ENCODE measurements around the gene RNF167. TPM values are rescaled to one million over a fixed set of nuclear protein-coding genes. Genes with fewer than 3 reads are reported as not detected.

The RNF167 gene
- total and polyA plus RNA-seq, 2 of the 8 experiments (the other 6 are each of a cell fraction or from before 2014, with no cell fraction given) = 140 to 281 TPM

GRCh38 chr17:4939796-4940554 lies at the start of gene RNF167, which contains the start of gene SLC25A11 (continued):
- TF ChIP-seq ATF2 (IDR thresholded peaks at IDR 0.05; ENCODE audit: low read length) (peak; percentile 97), POLR2A (IDR thresholded peaks at IDR 0.05; ENCODE audit: control extremely low read depth in 1 of 2, low read depth in 2 of 2, low read length in 2 of 2) (peak; percentile 76 to 85), EGR1 (IDR thresholded peaks at IDR 0.05; ENCODE audit: borderline replicate concordance, low read depth, low read length) (no peak), RBBP5 (IDR thresholded peaks at IDR 0.05; ENCODE audit: borderline replicate concordance, low read depth, low read length) (peak; percentile 31; the same call in 1 of the 2 replicates), KDM1A (IDR thresholded peaks at IDR 0.05; ENCODE audit: borderline replicate concordance, low read length) (no peak)
